ENCODE data around the gene VBP1.
"Not testable (repeated sequence)": the region's sequence is repeated elsewhere in the genome, so short reads cannot be mapped to it uniquely, and the experiment has no call there.

Gene VBP1

GRCh38 chrX:155216179-155216939, at the start of gene VBP1:
TSS of gene VBP1 (plus strand) at chrX:155216460. CDS start at chrX:155216483, 23 bp downstream.
- DNase-seq = peak; percentile 30

GRCh38 chrX:155169881-155170280, 46.4 kb upstream of the VBP1 start:
- DNase-seq = no peak

- DNase-seq = no peak
These were observed 36.8 kb upstream of the VBP1 start for GRCh38 chrX:155179346-155179997.

- DNase-seq = no peak
These were observed 27.5 kb upstream of the VBP1 start for GRCh38 chrX:155188786-155189185.

GRCh38 chrX:155211208-155211607, 5.1 kb upstream of the VBP1 start:
- DNase-seq = no peak

- no peak for DNase-seq
These were observed 2.5 kb upstream of the VBP1 start for GRCh38 chrX:155213731-155214130.

- no peak for DNase-seq
These were observed 649 bp upstream of the VBP1 start for GRCh38 chrX:155215443-155216178.

GRCh38 chrX:155216940-155217440, 730 bp downstream of the VBP1 start:
- DNase-seq = no peak

- DNase-seq = no peak
These were observed 2.5 kb downstream of the VBP1 start for GRCh38 chrX:155218777-155219176.

- no peak for DNase-seq
These were observed 5.1 kb downstream of the VBP1 start for GRCh38 chrX:155221351-155221750.

- DNase-seq = not testable (repeated sequence)
These were observed 7.5 kb downstream of the VBP1 start for GRCh38 chrX:155223746-155224145.

GRCh38 chrX:155225774-155226173, 9.5 kb downstream of the VBP1 start:
- no peak for DNase-seq

- no peak for DNase-seq
These were observed 14.9 kb downstream of the VBP1 start for GRCh38 chrX:155231163-155231562.

GRCh38 chrX:155235891-155236290, 19.6 kb downstream of the VBP1 start:
- DNase-seq = no peak

- DNase-seq = no peak
These were observed 21.5 kb downstream of the VBP1 start for GRCh38 chrX:155237719-155238118.

GRCh38 chrX:155242300-155242699, 26.0 kb downstream of the VBP1 start:
- no peak for DNase-seq

GRCh38 chrX:155246748-155247147, 30.5 kb downstream of the VBP1 start:
- no peak for DNase-seq

GRCh38 chrX:155247497-155247896, 31.2 kb downstream of the VBP1 start:
- no peak for DNase-seq

- DNase-seq = no peak
These were observed 35.1 kb downstream of the VBP1 start for GRCh38 chrX:155251391-155251790.

- no peak for DNase-seq
These were observed 43.5 kb downstream of the VBP1 start for GRCh38 chrX:155259752-155260151.

- no peak for DNase-seq
These were observed 46.9 kb downstream of the VBP1 start for GRCh38 chrX:155262970-155263754.

- DNase-seq = peak; percentile 27
These were observed 47.8 kb downstream of the VBP1 start, which contains the start of gene RAB39B for GRCh38 chrX:155263854-155264628. TSS of gene RAB39B (minus strand) at chrX:155264491. CDS start at chrX:155264288, 203 bp downstream.
